ENCODE measurements around the gene PRKAR2A. TPM values are rescaled to one million over a fixed set of nuclear protein-coding genes. Genes with fewer than 3 reads are reported as not detected.

The PRKAR2A gene
- total and polyA plus RNA-seq, 8 donors: 6.9 to 65.9 (median 22.4) TPM

DNA sequence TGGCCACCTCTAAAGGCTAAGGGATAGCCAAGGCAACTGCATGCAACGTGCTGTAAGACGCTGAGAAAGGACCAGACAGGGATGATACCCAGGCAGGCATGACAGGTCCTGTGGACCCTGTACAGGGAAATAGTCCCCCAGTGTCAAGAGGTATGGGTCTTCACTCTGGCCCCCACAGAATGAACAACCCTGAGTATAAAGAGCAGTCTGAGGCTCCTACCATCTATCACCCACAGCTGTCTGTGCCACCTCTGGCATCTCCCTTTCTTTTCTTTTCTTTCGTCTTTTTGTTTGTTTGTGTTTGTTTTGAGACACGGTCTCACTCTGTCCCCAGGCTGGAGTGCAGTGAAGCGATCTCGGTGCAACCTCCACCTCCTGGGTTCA is 32.3 kb upstream of the PRKAR2A start:
- WGBS, 5 donors: 87 to 89% (median 88%) methylated on average over 6 of the region's 6 CpGs
- no peak overlapping the region for H3K27ac ChIP-seq
- H3K4me1 ChIP-seq: no peaks in the 10 kb centered on the region
- H3K4me3 ChIP-seq: no peak overlapping the region
- intact Hi-C loops (cut with DNase I; ENCODE audit: low total_unique reads): no loop called here
- TF ChIP-seq, protein P1, sequence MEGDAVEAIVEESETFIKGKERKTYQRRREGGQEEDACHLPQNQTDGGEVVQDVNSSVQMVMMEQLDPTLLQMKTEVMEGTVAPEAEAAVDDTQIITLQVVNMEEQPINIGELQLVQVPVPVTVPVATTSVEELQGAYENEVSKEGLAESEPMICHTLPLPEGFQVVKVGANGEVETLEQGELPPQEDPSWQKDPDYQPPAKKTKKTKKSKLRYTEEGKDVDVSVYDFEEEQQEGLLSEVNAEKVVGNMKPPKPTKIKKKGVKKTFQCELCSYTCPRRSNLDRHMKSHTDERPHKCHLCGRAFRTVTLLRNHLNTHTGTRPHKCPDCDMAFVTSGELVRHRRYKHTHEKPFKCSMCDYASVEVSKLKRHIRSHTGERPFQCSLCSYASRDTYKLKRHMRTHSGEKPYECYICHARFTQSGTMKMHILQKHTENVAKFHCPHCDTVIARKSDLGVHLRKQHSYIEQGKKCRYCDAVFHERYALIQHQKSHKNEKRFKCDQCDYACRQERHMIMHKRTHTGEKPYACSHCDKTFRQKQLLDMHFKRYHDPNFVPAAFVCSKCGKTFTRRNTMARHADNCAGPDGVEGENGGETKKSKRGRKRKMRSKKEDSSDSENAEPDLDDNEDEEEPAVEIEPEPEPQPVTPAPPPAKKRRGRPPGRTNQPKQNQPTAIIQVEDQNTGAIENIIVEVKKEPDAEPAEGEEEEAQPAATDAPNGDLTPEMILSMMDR (IDR thresholded peaks at IDR 0.05): no peak
- no peak for TF ChIP-seq POLR2AphosphoS5 (IDR thresholded peaks at IDR 0.05)
- no peak for TF ChIP-seq EP300 (IDR thresholded peaks at IDR 0.05)
- no peak for TF ChIP-seq POLR2A (IDR thresholded peaks at IDR 0.05)
- H3K36me3 ChIP-seq: peaks cover 16 to 92% (median 91%) of the 10 kb centered on the region in 4 donors
- no peak for DNase-seq
- no peaks in the 10 kb centered on the region for H3K27me3 ChIP-seq
- no peaks in the 10 kb centered on the region for H3K9me3 ChIP-seq

DNA sequence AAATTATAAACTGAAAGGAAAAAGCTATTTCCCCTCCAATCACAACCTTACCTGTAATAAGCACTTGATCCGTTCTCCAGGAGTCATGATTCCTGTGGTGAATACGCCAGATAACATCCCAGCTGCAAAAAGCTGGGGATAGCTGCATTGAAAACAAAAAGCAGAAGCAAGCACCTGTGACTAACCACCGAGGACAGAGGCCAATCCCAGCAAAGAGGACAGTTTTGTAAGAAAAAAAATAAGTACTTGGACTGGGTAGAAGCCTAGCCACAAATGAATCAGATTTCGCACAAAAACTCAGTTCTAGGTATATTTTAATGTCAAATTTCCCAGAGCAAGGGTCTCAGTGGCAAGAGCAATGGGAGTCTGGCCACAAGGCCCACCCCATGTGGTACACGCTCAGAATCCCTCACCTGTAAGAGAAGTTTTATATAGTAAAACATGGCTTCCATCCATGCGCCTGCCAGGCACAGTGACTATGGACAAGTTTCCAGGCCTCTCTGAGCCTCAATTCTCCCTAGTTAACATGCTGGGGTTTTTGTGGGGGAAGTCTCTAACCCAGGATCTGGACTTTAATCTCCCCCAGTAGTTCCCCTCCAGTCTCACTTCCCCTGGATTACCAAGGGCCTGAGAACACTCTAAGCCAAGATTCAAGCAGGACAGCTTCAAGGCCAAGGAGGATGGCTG is 31.8 kb upstream of the PRKAR2A start:
- Histone ChIP-seq H3K36me3 (peaks cover 16 to 92% (median 89%) of the 10 kb centered on the region in 4 donors), H3K4me3 (no peak overlapping the region), H3K9me3 (no peaks in the 10 kb centered on the region), H3K27me3 (no peaks in the 10 kb centered on the region), H3K4me1 (no peaks in the 10 kb centered on the region), H3K27ac (no peak overlapping the region)
- no peak for DNase-seq
- intact Hi-C loops (cut with DNase I; ENCODE audit: low total_unique reads): no loop called here
- TF ChIP-seq EP300 (IDR thresholded peaks at IDR 0.05) (no peak), POLR2A (IDR thresholded peaks at IDR 0.05) (no peak)
- WGBS, 5 donors: 85 to 91% (median 88%) methylated on average over 6 of the region's 6 CpGs

DNA sequence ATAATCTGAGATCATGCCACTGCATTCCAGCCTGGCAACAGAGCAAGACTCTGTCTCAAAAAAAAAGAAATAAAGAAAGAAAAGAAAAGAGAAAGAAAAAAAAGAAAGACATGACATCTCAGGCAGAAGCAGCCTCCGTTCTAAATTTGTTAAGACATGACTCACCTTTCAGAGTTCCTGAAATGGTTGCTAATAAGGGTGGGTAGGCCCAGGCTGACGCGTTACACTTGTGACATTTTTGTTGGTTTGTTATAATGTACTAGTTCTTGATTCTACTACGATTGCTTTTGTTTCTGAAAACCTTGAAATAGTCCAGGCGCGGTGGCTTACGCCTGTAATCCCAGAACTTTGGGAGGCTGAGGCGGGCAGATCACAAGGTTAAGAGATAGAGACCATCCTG is 30.0 kb upstream of the PRKAR2A start:
- H3K4me1 ChIP-seq: no peaks in the 10 kb centered on the region
- no peaks in the 10 kb centered on the region for H3K27me3 ChIP-seq
- no peak for DNase-seq
- no peak overlapping the region for H3K4me3 ChIP-seq
- TF ChIP-seq, protein P1 (IDR thresholded peaks at IDR 0.05): no peak
- TF ChIP-seq POLR2AphosphoS5 (IDR thresholded peaks at IDR 0.05) (no peak), POLR2A (IDR thresholded peaks at IDR 0.05) (no peak), EP300 (IDR thresholded peaks at IDR 0.05) (no peak)
- intact Hi-C loops (cut with DNase I; ENCODE audit: low total_unique reads): no loop called here
- WGBS, 5 donors: 87 to 97% (median 94%) methylated on average over 8 of the region's 8 CpGs
- H3K36me3 ChIP-seq: peaks cover 5 to 90% (median 89%) of the 10 kb centered on the region in 4 donors
- no peak overlapping the region for H3K27ac ChIP-seq
- H3K9me3 ChIP-seq: no peaks in the 10 kb centered on the region

DNA sequence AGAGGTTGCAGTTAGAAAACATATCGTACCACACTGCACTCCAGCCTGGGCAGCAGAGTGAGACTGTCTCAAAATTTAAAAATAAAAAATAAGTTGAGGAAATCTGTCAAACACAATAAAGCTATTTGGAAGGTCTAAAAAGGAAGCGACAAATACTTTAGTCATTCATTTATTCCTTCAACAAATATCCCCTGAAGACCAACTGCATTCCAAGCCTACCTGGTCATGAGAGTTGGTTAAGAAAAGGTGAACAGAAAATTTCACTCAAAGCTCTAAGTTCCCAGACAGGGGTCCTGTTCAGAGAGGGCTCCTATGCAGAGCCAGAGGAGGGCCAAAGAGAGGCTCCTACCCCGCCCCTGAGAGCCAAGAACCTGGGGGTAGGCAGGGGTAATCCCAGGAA is 15.4 kb upstream of the PRKAR2A start:
- no peaks in the 10 kb centered on the region for H3K27me3 ChIP-seq

More for the DNA sequence above, 15.4 kb upstream of the PRKAR2A start:
- no peak overlapping the region for H3K27ac ChIP-seq
- no peaks in the 10 kb centered on the region for H3K4me1 ChIP-seq
- TF ChIP-seq POLR2AphosphoS5 (IDR thresholded peaks at IDR 0.05) (no peak), EP300 (IDR thresholded peaks at IDR 0.05) (no peak), POLR2A (IDR thresholded peaks at IDR 0.05) (no peak)
- TF ChIP-seq, protein P1 (IDR thresholded peaks at IDR 0.05): no peak
- H3K9me3 ChIP-seq: no peaks in the 10 kb centered on the region
- H3K4me3 ChIP-seq: no peak overlapping the region
- peaks cover 18 to 73% (median 59%) of the 10 kb centered on the region in 4 donors for H3K36me3 ChIP-seq
- intact Hi-C loops (cut with DNase I; ENCODE audit: low total_unique reads): no loop called here
- no peak for DNase-seq
- WGBS, 5 donors: 88 to 99% (median 96%) methylated on average over 3 of the region's 3 CpGs
